HG02571 (cell line): ENCODE measurements around the gene OBSCN.

Experiments
- ATAC-seq: cut with Tn5 transposase; IDR thresholded peaks from one replicate; pipeline ENCODE4 v1.9.1; 2021; ENCODE audit warnings: mild to moderate bottlenecking, moderate library complexity; ENCODE audit not compliant: unreplicated experiment

The OBSCN gene

DNA sequence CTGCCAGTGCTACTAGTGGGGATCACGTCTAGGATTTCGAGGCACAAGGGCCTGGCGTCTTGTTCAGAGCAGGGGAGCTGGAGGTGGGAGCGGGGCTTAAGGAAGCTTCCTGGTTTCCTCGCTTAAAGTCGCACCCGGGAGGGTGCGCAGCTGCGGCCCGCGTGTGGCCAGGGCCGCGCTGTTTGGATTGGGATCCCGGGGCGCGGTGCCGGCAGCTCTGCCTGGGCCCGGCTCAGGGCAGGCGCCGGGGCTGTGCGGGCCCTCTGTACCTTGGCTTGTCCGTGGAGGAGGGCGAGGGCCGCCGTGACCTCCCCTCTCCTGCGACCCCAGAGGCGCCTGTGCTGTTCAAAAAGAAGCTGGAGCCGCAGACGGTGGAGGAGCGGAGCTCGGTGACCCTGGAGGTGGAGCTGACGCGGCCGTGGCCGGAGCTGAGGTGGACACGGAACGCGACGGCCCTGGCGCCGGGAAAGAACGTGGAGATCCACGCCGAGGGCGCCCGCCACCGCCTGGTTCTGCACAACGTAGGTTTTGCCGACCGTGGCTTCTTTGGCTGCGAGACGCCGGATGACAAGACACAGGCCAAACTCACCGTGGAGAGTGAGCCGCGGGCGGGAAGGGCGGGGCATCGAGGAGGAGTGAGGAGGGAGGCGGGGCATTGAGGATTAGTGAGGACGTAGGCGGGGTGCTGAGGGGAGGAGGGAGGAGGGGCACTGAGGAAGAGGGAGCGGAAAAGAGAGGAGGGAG is 67.8 kb downstream of the OBSCN start:
- no peak for ATAC-seq

DNA sequence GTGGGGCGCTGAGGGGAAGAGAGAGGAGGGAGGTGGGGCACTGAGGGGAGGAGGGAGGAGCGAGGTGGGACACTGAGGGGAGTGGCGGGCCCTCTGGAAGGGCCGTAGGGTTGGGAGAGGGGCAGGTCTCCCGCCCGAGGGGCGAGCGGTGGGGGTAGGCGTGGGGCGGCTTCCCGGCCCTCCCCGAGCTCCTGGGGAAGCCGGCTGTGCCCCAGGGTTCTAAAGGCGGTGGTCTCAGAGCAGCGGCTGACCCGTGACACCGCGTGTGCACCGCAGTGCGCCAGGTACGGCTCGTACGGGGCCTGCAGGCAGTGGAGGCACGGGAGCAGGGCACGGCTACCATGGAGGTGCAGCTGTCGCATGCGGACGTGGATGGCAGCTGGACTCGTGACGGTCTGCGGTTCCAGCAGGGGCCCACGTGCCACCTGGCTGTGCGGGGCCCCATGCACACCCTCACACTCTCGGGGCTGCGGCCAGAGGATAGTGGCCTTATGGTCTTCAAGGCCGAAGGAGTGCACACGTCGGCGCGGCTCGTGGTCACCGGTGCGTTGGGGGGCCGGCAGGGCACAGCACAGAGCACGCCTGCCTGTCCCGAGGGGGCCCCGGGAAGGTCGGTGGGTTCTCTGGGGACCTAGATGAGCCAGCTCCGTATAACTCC is 68.5 kb downstream of the OBSCN start:
- no peak for ATAC-seq

DNA sequence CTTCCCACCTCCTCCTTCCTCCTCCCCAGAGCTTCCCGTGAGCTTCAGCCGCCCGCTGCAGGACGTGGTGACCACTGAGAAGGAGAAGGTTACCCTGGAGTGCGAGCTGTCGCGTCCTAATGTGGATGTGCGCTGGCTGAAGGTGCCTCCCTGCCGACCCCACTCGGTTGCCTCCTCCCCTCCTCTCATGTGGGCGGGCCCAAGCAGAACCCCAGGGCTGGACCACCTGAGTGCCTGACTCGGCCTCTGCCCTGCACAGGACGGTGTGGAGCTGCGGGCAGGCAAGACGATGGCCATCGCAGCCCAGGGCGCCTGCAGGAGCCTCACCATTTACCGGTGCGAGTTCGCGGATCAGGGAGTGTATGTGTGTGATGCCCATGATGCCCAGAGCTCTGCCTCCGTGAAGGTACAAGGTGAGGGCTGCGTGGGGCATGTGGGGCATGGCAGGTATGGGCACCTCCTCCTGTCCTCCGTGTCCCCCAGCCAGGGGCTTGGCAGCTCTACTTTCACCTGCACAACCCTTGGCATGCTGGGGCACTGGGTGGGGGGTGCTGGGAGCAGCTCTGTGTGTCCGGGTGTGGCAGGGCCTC is 69.2 kb downstream of the OBSCN start:
- no peak for ATAC-seq

DNA sequence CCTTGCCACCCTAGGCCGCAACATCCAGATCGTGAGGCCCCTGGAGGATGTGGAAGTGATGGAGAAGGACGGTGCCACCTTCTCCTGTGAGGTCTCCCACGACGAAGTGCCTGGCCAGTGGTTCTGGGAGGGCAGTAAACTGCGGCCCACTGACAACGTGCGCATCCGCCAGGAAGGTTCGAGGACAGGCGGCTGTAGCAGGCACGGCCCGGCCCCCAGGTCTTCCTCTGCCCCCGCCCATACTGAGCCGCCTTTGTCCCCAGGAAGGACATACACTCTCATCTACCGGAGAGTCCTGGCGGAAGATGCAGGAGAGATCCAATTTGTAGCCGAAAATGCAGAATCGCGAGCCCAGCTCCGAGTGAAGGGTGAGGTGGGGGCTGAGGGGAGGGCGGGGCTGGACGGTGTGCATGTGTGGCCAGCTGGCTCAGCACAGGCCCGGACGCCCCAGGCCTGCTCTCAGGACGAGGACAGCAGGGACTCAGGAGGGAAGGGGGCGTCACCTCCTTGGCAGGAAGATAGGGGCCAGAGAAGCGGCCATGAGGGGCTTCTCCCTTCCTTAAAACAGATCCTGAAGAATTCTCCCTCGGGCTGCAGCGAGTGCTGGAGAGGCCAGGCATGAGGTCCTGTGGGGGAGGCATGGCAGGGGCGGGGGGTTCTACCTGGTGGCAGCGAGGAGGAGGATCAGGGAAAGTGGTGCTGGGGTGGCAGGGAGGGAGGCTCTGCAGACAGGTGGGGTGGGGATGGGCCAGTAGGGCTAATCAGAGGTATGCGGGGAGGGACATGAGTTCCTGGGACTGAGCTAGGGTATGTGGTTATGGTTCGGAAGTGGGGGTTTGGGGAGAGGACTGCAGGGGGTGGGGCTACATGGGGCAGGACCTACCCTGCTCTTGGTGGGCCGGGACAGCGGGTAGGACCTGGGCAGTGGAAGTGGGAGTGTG is 69.9 kb downstream of the OBSCN start:
- ATAC-seq, result no peak

DNA sequence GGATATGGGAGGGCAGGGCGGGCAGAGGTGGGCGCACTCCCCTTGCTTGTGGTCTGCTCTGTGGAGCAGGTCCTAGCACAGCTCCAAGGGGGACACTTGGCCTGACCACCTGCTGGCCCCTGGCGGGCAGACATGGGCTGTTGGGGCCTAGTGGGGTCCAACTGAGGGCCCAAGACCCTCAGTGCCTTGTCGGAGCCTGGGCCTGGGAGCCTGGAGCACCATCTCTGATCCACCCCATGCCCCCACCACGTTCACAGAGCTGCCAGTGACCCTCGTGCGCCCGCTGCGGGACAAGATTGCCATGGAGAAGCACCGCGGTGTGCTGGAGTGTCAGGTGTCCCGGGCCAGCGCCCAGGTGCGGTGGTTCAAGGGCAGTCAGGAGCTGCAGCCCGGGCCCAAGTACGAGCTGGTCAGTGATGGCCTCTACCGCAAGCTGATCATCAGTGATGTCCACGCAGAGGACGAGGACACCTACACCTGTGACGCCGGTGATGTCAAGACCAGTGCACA is 70.6 kb downstream of the OBSCN start:
- ATAC-seq, result no peak

DNA sequence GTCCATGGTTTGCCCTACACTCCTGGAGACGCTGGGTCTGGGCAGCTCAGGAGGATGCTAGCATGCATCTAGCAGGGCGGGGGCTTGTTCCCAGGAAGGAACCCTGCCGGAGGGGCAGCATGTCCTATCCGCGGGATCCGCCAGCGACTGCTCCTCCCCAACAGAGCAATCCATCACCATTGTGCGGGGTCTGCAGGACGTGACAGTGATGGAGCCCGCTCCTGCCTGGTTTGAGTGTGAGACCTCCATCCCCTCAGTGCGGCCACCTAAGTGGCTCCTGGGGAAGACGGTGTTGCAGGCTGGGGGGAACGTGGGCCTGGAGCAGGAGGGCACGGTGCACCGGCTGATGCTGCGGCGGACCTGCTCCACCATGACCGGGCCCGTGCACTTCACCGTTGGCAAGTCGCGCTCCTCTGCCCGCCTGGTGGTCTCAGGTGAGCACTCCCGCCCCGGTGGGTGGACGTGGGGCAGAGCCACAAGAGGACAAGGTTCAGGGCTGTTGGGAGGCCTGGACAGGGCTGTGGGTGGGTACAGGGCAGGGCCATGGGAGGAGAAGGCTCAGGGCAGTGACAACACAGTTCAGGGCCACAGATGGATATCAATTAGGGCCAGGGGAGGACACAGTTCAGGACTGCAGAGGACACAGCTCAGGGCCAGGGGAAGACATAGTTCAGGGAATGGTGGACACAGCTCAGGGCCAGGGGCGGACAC is 71.3 kb downstream of the OBSCN start:
- no peak for ATAC-seq

DNA sequence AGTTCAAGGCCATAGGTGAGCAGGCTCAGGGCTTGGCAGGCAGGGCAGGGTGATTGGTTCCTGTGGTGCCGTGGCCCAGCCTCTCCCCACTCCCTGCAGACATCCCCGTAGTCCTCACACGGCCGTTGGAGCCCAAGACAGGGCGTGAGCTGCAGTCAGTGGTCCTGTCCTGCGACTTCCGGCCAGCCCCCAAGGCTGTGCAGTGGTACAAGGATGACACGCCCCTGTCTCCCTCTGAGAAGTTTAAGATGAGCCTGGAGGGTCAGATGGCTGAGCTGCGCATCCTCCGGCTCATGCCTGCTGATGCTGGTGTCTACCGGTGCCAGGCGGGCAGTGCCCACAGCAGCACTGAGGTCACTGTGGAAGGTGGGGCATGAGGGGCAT is 71.9 kb downstream of the OBSCN start:
- no peak for ATAC-seq

DNA sequence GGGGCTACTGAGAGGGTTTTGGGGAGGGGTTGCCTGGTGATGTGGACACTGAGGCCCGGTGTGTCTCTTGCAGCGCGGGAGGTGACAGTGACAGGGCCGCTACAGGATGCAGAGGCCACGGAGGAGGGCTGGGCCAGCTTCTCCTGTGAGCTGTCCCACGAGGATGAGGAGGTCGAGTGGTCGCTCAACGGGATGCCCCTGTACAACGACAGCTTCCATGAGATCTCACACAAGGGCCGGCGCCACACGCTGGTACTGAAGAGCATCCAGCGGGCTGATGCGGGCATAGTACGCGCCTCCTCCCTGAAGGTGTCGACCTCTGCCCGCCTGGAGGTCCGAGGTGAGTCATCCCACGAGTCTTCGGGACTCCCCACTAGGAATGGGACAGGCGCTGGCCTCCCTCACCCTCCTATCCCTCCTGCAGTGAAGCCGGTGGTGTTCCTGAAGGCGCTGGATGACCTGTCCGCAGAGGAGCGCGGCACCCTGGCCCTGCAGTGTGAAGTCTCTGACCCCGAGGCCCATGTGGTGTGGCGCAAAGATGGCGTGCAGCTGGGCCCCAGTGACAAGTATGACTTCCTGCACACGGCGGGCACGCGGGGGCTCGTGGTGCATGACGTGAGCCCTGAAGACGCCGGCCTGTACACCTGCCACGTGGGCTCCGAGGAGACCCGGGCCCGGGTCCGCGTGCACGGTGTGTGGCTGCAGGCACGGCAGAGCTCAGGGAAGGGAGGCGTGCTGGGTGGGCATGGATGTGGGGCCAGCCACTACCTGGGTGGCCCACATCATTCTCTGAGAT is 72.5 kb downstream of the OBSCN start:
- ATAC-seq, result no peak

DNA sequence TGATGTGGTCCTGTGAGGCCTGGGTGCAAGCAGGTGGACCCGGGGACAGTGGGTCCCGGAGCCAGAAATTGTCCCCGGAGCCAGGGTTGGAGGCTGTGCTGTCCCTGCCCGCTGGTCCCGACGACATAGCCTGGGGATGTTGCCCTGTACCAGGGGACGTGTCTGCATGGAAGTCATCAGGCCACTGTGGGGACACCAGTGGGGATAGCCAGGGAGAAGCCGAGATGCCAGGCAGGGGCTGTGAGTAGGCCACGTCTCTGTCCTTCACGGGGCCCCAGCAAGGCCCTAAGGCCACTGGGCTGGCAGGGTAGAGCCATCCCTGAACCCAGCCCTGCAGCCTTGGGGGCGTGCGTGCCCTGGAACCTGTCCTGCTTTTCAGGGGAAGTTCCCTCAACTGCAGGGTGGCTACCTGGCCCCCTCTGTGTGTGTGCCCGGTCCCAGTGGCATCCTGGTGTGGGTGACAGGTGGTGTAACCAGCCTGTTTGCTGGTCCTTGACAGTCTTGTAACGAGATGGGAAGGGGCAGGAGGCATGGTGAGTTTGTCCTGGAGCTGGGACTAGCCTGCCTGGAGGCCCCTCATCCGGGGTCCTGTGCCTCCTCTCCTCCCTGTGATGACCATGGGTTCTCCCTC is 73.2 kb downstream of the OBSCN start:
- no peak for ATAC-seq

DNA sequence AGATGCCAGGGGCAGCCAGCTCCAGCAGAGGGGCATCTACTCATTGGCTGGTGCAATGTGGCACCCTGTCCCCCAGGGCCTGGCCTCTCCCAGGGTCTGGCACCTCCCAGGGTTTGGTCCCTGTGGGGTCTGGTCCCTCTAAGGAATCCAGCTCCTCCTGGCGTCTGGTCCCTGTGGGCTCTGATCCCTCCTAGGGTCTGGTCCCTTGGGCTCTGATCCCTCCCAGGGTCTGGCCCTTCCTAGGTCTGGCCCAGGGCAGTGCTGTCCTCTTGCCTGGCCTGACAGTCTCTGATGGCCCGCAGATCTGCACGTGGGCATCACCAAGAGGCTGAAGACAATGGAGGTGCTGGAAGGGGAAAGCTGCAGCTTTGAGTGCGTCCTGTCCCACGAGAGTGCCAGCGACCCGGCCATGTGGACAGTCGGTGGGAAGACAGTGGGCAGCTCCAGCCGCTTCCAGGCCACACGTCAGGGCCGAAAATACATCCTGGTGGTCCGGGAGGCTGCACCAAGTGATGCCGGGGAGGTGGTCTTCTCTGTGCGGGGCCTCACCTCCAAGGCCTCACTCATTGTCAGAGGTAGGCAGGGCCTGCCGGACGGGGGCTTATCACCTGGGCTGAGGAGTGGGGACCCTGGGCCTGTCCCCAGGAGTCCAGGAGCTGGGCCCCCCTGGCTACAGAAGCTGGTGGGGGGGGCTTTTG is 73.9 kb downstream of the OBSCN start:
- ATAC-seq, result no peak

DNA sequence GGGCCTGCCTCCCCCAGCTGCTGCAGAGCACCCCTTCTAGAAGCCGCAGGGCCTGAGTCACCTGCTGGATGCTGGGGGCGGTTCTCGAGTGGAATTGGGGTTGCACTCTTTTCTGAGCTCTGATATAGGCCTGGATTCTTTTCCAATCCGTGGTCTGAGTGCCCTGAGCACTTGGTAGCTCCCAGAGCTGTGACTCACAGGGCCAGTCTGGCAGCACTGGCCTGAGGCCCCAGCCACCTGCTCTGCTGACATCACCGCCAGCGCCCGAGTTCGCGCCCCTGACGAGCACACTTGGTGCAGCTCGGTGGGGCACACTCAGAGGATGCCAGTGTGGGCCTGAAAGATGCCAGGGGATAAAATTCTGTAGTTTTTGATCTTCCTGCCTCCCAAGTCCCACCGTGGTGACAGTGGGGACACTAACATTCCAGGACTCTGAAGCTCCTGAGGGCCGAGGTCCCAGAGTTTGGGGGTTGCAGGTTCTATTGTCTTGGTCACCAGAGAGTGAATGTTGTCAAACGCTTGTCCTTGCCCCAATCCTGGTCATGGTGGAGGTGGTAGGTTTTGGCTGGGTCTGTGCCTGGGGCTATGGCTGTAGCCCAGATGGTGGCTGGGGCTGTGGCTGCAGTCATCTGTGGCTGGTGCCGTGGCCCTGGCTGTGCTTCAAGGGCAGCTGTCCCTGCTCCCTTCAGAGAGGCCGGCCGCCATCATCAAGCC is 74.6 kb downstream of the OBSCN start:
- ATAC-seq, result no peak

DNA sequence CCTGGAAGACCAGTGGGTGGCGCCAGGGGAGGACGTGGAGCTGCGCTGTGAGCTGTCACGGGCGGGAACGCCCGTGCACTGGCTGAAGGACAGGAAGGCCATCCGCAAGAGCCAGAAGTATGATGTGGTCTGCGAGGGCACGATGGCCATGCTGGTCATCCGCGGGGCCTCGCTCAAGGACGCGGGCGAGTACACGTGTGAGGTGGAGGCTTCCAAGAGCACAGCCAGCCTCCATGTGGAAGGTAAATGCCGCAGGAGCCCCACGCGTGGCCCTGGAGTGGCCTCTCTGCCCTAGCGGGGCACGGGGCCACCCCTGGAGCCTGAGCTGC is 75.2 kb downstream of the OBSCN start:
- no peak for ATAC-seq

DNA sequence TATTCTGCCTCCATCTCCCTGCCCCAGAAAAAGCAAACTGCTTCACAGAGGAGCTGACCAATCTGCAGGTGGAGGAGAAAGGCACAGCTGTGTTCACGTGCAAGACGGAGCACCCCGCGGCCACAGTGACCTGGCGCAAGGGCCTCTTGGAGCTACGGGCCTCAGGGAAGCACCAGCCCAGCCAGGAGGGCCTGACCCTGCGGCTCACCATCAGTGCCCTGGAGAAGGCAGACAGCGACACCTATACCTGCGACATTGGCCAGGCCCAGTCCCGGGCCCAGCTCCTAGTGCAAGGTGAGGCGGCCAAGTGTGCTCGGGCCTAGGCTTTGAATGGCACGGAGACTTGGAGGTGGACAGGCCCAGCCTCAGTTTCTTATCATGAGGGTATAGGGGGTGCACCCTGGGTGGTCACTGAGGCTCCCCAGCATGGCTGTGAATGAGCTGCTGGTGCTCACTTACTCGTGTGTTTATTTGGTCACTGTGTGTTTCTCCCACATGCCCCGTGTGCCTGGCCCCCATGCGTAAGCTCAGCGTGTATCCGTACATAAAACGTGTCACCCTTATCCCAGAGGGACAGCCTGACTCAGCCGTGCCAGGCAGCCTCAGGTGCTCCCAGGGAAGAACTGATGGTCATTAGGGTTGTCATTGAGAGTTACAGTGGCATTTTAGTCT is 75.8 kb downstream of the OBSCN start:
- no peak for ATAC-seq

DNA sequence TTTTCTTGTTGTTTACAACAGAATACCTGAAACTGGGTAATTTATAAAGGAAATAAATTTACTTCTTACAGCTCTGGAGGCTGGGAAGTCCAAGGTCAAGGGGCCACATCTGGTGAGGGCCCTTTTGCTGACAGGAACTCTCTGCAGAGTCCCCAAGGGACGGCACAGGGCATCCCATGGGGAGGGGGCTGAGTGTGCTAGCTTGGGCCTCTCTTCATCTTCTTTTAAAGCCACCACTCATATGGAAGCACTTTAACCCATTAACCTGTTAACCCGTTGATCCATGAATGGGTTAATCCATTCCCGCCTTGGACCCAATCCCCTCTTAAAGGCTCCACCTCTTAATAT is 76.3 kb downstream of the OBSCN start:
- ATAC-seq, result no peak

DNA sequence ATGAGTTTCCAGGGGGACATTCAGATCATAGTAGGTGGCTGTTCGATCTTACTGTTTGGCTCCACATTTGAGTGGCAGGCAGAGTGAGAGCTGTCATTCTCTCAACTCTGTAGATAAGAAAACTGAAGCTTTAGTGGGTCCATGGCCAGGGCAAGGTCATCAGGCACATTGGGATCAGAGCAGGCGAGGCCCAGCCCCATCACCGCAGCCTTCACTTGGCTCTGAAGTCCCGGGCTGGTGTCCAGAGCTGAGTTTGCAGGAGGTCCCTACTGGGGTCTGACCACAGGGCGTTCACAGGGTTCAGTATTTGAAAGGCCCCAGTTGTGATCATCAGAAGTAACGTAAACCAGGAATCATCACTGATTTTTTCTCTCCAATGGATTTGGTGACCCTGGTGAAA is 76.7 kb downstream of the OBSCN start:
- ATAC-seq, result no peak

DNA sequence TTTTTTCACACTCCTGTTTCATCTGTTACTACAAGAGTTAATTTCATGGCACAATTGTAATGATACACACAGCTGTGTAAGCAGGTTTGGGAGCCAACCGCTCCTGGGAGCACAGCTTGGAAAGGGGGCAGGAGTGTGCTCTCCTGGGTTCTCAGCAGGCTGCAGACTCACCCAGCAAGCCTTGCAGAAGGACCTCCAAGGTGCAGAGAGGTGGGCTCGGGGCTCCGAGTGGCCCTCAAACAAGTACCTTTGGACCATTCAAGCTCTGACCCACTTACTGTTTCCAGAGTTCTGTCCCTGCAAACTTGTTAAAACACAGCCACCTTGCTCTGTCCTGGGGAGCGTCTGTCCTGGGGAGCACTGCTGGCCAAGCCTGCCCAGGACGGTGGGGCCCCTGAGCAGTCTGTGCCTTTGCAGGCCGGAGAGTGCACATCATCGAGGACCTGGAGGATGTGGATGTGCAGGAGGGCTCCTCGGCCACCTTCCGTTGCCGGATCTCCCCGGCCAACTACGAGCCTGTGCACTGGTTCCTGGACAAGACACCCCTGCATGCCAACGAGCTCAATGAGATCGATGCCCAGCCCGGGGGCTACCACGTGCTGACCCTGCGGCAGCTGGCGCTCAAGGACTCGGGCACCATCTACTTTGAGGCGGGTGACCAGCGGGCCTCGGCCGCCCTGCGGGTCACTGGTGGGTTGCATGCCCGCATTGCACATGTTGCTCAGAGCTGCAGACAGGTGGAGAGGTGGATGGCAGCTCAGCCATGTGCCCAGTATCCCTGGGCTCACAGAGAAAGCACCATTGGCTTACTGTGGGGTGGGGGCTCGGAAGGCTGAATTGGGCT is 78.0 kb downstream of the OBSCN start:
- ATAC-seq, result no peak
